ENCODE results near the gene HDDC3.

- TF ChIP-seq CTCF (IDR thresholded peaks at IDR 0.05; ENCODE audit: insufficient read depth, low read length) (no peak), POLR2AphosphoS5 (IDR thresholded peaks at IDR 0.05; ENCODE audit: low read depth) (no peak), GABPA (IDR thresholded peaks at IDR 0.05; ENCODE audit: low read depth) (no peak)
Observed at GRCh38 chr15:90939756-90940155, 7.4 kb upstream of the HDDC3 start.

Measured in HL-60 (cell line).